IgD-negative memory B cell (primary cell): ENCODE data around the gene URB1. TPM values are rescaled to one million over a fixed set of nuclear protein-coding genes. Genes with fewer than 3 reads are reported as not detected.

Source experiments
- H3K27ac Mint-ChIP-seq, 3 donors: one replicate each; pipeline ENCODE4 v1.8.0; 2020 to 2022; ENCODE audit warnings: mild to moderate bottlenecking in 3 of 3, mixed read lengths in 3 of 3, moderate library complexity in 1 of 3
- H3K27me3 Mint-ChIP-seq: one replicate; pipeline ENCODE4 v1.8.0; 2021; ENCODE audit warnings: mixed read lengths
- H3K36me3 Mint-ChIP-seq: one replicate; pipeline ENCODE4 v1.8.0; 2020; ENCODE audit warnings: mild to moderate bottlenecking, mixed read lengths
- H3K4me1 Mint-ChIP-seq, 3 donors: one replicate each; pipeline ENCODE4 v1.8.0; 2020 to 2022; ENCODE audit warnings: mixed read lengths in 3 of 3, mild to moderate bottlenecking in 1 of 3
- H3K4me3 Mint-ChIP-seq, 4 donors: one replicate each; pipeline ENCODE4 v1.8.0; 2020 to 2022; ENCODE audit warnings: mild to moderate bottlenecking in 4 of 4, mixed read lengths in 4 of 4, moderate library complexity in 3 of 4
- H3K9me3 Mint-ChIP-seq, 3 donors: one replicate each; pipeline ENCODE4 v1.8.0; 2020 to 2021; ENCODE audit warnings: mixed read lengths in 3 of 3, mild to moderate bottlenecking in 1 of 3
- polyA plus RNA-seq: library from polyadenylated mRNA; unstranded; fragments of 300-500 nt; fragmentation: Illumina TruSeq; gene quantifications from one replicate; pipeline ENCODE4 v1.2.3, GENCODE V29; 2021

Gene URB1
- polyA plus RNA-seq, 1 donor from 2014 or later: 1.8 TPM

DNA sequence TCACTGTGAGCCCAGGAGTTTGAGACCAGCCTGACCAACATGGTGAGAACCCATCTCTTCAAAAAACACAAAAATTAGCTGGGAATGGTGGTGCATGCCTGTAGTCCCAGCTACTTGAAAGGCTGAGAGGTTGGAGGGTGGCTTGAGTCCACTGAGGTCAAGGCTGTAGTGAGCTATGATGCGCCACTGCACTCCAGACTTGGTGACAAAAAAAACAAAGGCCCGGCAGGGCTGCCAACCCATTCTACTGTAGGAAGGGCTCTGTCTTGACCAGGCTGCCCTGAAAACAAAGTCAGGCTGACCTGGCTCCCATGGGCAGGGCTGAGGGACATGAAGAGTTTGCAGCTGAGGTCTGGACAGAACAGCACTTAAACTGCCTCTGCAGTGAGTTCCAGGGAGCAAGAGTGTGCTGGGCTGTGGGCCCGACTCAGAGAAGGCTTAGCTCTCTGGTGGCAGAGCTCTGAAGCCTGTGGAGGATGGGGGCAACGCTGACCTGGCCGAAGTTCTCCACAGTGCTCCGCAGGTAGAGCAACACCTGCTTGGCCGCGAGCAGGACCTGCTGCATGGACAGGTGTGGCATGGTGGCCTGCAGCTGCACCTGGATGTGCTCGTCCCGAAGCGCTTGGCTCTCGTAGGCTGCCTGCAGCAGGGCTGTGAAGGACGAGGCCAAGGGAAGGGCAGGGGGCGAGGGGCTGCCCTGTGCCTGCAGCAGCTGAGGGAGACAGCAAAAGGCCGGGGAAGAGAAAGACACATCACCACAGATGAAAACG lies 42.4 kb downstream of the URB1 start:
- Mint-ChIP-seq H3K27ac (no peak overlapping the region), H3K4me3 (no peak overlapping the region), H3K9me3 (no peaks in the 10 kb centered on the region), H3K27me3 (no peaks in the 10 kb centered on the region), H3K36me3 (peaks cover 10% of the 10 kb centered on the region), H3K4me1 (peaks cover 0 to 6% (median 0%) of the 10 kb centered on the region in 3 donors)

DNA sequence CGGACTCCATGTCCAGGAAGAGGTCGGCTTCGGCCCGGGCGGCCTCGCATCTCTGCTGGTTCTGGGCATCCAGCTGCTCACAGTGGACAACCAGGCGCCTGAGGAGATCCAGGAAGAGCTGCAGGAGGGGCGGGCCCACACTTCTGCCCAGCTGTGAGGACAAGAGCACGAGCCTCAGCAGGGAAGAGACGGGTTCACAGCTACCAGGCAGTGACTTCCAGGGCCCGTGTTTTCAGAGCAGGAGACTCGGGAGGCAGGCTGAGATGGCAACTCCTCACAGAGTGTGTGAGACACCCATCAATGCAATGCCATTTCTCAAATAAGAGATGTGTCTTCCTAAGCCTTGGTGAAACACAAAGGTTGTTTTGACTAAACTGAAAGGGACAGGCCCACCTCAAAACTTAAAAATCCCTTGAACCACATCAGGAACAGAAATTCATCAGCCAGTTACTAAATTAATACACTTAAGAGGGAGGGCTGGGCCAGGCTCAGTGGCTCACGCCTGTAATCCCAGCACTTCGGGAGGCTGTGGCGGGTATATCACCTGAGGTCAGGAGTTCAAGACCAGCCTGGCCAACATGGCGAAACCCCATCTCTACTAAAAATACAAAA lies 43.4 kb downstream of the URB1 start:
- Mint-ChIP-seq H3K27ac (no peak overlapping the region), H3K4me3 (no peak overlapping the region), H3K36me3 (peaks cover 16% of the 10 kb centered on the region), H3K9me3 (peaks cover 0 to 6% (median 3%) of the 10 kb centered on the region in 3 donors), H3K4me1 (peaks cover 0 to 6% (median 0%) of the 10 kb centered on the region in 3 donors), H3K27me3 (no peaks in the 10 kb centered on the region)

DNA sequence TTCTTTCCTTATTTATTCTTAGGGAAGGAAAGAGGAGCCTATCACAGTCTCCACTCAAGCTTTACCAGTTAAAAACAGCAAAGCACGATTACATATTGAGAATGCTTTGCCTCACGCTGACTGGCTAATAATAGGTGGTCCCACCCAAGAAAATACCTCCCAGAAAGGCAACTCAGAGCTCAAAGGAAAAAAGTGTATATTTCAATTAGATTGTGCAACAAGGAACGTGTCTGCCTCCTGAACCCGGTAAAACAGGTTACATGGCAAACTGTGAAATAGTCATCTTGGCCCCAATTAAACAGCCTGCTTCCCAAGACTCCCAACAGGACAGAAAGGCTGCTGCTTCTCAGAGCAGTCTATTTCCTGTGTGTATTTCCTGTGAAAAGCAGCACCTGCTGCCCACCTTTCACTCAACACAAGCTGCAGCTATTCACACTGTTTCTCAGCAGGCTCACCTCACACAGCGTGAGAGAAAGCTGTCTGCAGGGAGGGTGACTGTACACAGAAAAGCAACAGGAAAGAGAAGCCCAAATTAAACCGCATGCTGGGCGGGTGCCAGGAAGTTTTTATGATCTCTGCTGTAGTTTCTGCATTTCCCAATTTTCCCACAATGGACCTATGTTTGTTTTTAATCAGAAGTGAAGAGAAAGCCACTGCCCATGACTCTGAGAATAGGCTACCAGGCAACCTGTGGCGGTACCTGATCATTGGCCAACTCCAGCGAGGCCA lies 44.0 kb downstream of the URB1 start:
- Mint-ChIP-seq H3K9me3 (peaks cover 0 to 6% (median 6%) of the 10 kb centered on the region in 3 donors), H3K27ac (no peak overlapping the region), H3K27me3 (no peaks in the 10 kb centered on the region), H3K36me3 (peaks cover 21% of the 10 kb centered on the region), H3K4me3 (peak overlapping the region in 1 of 4 donors; percentile 12), H3K4me1 (peaks cover 0 to 6% (median 0%) of the 10 kb centered on the region in 3 donors)

DNA sequence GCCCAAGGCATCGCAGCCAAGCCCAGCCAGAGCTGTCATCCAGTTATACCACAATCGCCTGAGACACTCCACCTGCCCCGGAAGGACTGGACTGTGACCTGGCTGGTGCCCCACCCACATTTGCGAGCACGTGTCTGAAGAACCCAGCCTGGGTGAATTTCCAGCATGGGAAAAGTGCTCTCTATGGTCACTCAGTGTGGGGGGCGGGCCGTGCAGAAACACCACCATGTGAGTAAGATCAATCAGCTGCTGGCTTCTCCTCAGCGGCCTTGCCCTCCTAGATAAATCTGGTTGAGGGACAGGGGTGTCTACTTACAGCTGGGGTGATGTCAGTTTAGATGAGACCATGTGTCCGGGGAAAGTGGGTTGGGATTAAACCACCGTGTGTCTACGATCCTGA lies 44.8 kb downstream of the URB1 start:
- peaks cover 27% of the 10 kb centered on the region for H3K36me3 Mint-ChIP-seq
- no peak overlapping the region for H3K27ac Mint-ChIP-seq
- peaks cover 0 to 6% (median 0%) of the 10 kb centered on the region in 3 donors for H3K4me1 Mint-ChIP-seq
- no peaks in the 10 kb centered on the region for H3K27me3 Mint-ChIP-seq
- no peak overlapping the region for H3K4me3 Mint-ChIP-seq
- H3K9me3 Mint-ChIP-seq: peaks cover 0 to 6% (median 6%) of the 10 kb centered on the region in 3 donors

DNA sequence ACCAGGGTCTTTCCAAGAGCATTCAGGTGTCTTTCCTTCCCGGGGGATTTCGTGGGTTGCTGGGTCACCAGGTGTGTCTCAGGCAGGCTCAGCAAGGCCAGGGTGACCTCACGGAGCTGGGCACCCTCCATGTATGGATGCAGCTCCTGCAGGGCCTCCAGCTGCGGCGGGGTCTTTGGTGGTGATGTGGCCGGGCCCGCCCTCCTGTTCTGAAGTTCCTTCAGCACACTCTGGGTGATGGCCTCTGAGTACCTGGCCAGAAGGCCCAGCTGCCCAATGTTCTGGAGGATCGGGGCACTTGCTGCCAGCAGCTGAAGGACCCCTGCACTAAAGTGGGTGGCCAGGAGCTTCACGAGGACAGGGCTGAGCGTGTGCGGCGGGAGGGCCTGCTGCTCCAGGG lies 45.5 kb downstream of the URB1 start:
- Mint-ChIP-seq H3K4me1 (peaks cover 0 to 6% (median 0%) of the 10 kb centered on the region in 3 donors), H3K27ac (peak overlapping the region in 1 of 3 donors; percentile 46), H3K36me3 (peaks cover 28% of the 10 kb centered on the region), H3K9me3 (peaks cover 0 to 6% (median 6%) of the 10 kb centered on the region in 3 donors), H3K27me3 (no peaks in the 10 kb centered on the region), H3K4me3 (no peak overlapping the region)

DNA sequence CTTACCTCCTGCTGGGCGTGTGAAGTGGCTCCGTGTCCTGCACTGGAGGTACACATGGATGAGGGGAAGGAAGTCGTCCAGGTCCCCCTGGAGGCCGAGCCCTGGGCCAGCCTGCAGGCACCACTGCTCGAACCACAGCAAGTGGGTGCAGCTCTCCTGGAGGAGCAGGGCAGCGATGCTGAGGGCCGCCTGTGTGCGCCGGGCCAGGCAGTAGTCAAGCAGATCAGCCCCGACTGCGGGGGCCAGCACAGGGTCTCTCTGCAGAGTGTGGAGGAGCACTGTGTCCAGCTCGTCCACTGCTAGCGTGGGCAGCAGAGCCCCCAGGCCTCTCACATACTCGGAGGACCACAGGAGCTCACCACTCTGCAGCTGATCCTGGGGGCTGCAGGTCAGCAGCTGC lies 45.9 kb downstream of the URB1 start:
- Mint-ChIP-seq H3K27ac (no peak overlapping the region), H3K27me3 (no peaks in the 10 kb centered on the region), H3K4me3 (no peak overlapping the region), H3K9me3 (peaks cover 0 to 6% (median 6%) of the 10 kb centered on the region in 3 donors), H3K4me1 (peaks cover 0 to 3% (median 0%) of the 10 kb centered on the region in 3 donors), H3K36me3 (peaks cover 28% of the 10 kb centered on the region)

DNA sequence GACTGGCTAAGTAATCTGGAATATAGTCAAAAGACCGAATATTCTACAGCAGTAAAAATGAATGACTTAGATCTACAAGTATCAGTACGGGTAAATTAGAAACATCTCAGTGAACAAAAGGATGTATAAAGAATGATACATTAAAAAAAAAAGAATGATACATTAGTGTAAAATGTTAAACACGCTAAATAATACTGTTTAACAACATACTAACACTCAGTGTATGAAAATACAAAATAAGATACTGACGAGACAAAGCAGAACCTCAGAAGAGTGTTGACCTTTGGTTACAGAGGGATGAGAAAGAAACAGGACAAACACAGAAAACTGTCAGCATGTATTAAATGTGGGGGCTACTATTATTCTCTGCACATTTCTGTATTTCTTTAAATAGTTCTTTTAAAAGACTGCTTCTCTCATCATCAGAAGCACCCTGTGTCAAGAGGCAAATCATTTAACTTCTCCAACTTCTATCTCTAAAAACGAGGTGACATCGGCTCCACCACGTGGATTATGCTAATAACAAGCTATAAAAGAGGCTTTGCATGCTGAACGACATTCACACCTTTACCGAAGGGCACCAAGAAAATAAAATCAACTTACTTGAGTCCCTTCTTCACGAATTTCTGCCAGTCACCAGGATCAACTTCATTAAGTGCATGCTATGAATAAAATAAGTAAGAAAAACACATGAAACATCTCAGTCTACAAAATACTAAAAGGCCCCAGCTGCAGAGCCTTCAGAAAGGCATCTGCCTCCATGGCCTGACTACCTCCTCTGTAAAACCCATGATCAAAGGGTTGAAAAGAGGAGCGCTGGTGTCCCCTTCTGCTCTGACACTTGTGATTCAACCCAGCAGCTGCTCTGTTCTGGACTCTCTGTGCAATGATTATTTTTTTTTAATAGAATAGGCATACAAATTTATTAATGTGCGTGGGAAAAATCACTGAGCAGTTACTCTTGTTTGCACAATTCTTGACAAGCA lies 51.7 kb downstream of the URB1 start:
- Mint-ChIP-seq H3K36me3 (peaks cover 24% of the 10 kb centered on the region), H3K9me3 (peaks cover 0 to 6% (median 6%) of the 10 kb centered on the region in 3 donors), H3K4me3 (no peak overlapping the region), H3K27me3 (no peaks in the 10 kb centered on the region), H3K27ac (no peak overlapping the region), H3K4me1 (no peaks in the 10 kb centered on the region)

DNA sequence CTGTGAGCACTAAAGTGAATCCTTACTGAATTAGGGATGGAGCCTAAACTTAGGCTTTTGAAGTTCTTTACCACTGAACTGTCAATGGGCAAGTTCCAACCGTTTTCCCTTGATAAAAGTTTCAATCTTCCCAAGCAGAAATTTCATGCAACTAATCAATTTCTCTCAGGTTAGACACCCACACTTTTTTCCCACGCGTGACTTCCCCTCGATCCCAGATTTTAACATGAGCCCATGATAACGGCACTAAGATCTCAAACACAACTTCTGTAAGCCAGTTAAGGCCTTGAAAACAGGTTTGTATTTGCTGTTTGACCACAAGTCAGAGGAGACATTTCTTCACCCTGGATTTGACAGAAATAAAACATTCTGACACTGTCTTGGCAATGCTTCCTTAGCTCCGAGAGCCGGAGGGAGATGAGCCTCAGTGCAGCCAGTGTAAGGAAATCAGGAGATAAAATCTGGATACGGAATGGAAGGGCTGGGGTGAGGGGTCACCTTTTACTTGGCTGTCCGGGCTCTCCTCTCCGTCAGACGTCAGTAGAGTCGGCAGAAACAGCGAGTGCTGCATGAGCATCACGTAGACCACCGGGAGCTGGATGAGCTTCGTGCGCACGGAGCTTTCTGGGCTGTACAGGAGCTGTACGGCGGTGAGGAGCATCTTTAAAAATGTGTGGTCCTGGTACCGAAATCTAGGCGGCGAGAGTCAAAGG lies 54.4 kb downstream of the URB1 start:
- no peaks in the 10 kb centered on the region for H3K4me1 Mint-ChIP-seq
- peak overlapping the region in 1 of 3 donors; percentile 31 for H3K27ac Mint-ChIP-seq
- H3K9me3 Mint-ChIP-seq: no peaks in the 10 kb centered on the region
- peaks cover 12% of the 10 kb centered on the region for H3K36me3 Mint-ChIP-seq
- H3K27me3 Mint-ChIP-seq: no peaks in the 10 kb centered on the region
- no peak overlapping the region for H3K4me3 Mint-ChIP-seq

DNA sequence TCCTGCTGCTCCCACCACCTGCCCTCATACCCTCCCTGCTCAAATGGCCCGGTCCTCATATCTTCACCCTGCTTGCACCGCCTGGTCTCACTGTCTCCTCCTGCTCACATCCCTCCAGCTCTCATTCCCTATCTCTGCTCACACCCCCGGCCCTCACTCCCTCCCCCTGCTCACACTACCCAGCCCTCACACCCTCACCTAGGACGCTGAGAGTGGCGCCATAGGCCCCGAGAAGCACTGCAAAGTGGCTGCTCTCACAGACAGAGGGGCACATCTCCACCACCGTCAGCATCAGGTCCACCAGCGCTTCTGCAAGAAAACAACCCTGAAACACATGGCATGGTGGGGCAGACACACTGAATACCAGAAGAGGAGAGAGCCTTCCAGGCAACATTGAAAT lies 55.6 kb downstream of the URB1 start:
- no peaks in the 10 kb centered on the region for H3K27me3 Mint-ChIP-seq
- peaks cover 0 to 5% (median 1%) of the 10 kb centered on the region in 3 donors for H3K9me3 Mint-ChIP-seq
- H3K27ac Mint-ChIP-seq: no peak overlapping the region
- H3K36me3 Mint-ChIP-seq: peaks cover 18% of the 10 kb centered on the region
- H3K4me3 Mint-ChIP-seq: no peak overlapping the region
- peaks cover 5% of the 10 kb centered on the region in 3 donors for H3K4me1 Mint-ChIP-seq

DNA sequence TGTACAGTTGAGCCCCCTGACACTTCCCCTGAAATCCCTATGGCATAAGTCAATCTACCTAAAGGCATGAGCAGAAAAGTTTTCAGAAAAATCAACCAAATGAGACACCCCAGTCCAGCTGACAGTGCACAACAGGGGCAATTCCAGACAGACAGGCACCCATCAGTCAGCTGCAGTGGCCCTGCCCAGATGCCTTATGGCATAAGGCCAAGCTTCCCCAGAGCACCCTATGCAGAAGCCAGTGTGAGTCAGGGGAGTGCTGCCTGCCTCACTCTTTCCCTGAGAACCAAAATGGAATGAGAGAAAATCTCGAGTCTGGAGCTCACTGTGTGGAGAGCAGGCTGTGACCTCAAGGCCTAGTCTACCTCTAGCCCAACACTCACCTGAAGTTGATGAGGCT lies 56.1 kb downstream of the URB1 start:
- Mint-ChIP-seq H3K27ac (no peak overlapping the region), H3K4me1 (peaks cover 5% of the 10 kb centered on the region in 3 donors), H3K27me3 (no peaks in the 10 kb centered on the region), H3K4me3 (no peak overlapping the region), H3K9me3 (peaks cover 0 to 5% (median 1%) of the 10 kb centered on the region in 3 donors), H3K36me3 (peaks cover 20% of the 10 kb centered on the region)

DNA sequence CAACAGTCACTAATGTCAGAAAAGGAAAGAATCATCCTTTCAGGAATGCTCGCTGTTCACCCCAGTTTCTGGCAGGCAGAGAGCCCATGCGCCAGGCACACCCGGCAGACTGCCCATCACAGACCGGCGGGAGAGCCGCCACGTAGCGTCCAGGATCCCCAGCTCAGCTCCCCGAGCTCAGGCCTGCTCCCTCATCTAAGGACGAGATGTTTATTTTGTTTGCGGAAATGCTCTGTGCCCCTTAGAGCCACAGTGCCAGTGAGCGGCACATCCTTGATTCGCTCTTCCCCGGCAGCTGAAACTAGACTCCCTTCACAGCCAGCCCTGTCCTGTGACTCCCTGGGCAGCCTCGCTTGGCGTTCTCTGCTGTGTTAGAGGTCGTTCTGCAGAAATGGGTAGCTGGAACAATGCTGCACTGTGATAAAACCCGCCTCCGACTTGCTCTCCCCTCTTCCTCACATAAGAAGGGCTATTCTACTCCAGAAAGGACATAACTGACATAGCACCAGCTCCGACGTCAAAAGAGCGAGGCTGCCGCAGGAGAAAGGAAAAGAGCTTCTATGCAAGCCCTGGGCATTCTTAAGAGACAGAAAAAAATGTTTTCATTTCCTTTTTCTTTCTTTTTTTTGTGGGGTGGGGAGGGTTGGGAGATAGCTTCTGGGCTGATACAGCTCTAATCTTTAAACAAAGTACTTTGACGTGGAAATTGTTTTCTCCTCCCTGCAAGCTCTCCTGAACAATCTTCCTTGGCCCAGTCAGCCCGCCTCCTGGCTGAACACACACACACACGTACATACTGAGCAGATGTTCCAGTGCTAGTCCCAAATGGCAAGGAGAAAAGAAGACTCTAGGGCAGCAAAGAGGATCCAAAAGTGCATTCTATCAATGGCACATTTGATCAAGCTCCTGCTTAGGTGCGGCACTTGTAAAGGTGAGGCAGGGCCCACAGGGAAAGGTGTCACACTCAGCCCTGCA lies 56.9 kb downstream of the URB1 start:
- H3K4me1 Mint-ChIP-seq: peaks cover 5% of the 10 kb centered on the region in 3 donors
- H3K27ac Mint-ChIP-seq: no peak overlapping the region
- no peaks in the 10 kb centered on the region for H3K27me3 Mint-ChIP-seq
- H3K4me3 Mint-ChIP-seq: no peak overlapping the region
- peaks cover 20% of the 10 kb centered on the region for H3K36me3 Mint-ChIP-seq
- H3K9me3 Mint-ChIP-seq: peaks cover 0 to 5% (median 1%) of the 10 kb centered on the region in 3 donors

DNA sequence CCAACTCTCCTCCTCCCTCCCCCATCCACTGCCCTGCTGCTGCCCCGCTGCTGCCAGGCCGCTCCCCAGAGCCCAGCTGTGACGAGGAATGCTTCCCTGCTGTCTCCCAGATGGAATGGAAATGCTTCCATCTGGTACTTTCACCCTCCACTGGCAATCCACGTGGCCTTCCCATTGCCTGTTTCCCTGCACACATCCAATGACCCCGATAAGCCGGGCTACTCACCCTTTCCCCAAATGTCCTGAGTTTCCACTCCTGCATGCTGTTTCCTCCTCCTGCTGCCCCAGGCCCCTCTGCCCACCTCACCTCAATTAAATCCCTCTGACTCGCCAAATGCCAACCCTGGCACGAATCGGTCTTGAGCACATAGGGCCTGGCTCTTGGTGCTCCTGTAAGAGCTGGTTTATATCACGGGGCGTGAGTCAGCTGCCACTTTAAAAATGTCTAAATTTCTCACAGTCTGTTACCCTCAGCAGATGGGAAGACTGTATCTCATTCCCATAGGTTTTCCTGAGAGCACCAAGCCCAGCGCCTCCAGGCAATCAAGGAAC lies 57.8 kb downstream of the URB1 start:
- H3K27ac Mint-ChIP-seq: no peak overlapping the region
- H3K27me3 Mint-ChIP-seq: no peaks in the 10 kb centered on the region
- peaks cover 5% of the 10 kb centered on the region in 3 donors for H3K4me1 Mint-ChIP-seq
- peaks cover 0 to 5% (median 1%) of the 10 kb centered on the region in 3 donors for H3K9me3 Mint-ChIP-seq
- peaks cover 20% of the 10 kb centered on the region for H3K36me3 Mint-ChIP-seq
- H3K4me3 Mint-ChIP-seq: no peak overlapping the region
